NOMO-1 treated with dmso at 0.1 percent for 144 hours (cell line): ENCODE results near the gene C11orf91.
"Not testable (repeated sequence)": the region's sequence is repeated elsewhere in the genome, so short reads cannot be mapped to it uniquely, and the experiment has no call there.

Source experiments
- DNase-seq: peaks from one replicate; lab custom pipeline; 2025; ENCODE audit not compliant: unreplicated experiment; lab: John Stamatoyannopoulos, UW

C11orf91 gene

DNA sequence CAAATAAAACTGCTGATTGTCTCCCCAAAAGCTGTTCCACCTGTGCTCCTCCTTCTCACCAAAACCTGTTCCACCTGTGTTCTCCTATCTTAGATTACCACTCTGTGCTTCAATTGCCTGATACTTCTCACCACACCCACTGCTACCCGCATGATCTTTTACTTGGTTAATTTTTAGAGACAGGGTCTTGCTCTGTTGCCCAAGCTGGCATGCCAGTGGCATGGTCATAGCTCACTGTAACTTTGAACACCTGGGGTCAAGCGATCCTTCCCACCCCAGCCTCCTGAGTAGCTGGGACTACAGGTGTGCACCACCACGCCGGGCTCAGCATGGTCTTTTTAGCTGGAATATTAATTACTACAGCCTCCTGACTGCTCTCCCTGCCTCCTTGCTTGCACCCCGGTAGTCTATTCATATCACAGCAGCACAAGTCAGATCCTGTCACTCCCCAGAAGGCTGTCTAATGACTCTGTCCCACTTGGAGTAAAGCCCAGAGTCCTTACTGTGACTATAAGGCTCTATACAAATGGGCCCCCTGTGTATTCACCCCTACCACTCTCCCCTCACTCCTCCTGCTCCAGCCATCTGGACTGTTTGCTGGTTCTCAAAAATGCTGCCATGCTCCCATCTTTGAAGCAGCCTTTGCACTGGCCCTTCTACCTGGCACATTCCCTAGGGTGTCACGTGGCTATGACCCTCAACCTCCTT, 3.5 kb downstream of the C11orf91 start:
- DNase-seq = no peak

DNA sequence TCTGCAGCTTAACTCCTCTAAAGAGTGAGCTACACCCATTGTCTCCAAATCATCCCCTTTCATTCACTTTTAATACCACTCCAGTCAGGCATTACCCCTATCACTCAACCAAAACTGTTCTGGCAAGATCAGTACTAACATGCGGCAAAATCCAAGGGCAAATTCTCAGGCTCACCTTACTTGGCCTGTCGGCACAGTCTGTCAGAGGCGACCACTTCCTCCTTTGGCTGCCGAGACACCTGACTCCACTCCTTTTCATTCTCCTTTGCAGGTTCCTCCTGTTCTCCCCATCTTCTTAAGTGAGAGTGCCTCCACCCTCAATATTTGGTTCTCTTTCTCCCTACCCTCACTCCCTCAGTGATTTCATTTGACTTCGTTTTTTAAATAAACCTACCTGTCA, 4.2 kb downstream of the C11orf91 start:
- DNase-seq = no peak

DNA sequence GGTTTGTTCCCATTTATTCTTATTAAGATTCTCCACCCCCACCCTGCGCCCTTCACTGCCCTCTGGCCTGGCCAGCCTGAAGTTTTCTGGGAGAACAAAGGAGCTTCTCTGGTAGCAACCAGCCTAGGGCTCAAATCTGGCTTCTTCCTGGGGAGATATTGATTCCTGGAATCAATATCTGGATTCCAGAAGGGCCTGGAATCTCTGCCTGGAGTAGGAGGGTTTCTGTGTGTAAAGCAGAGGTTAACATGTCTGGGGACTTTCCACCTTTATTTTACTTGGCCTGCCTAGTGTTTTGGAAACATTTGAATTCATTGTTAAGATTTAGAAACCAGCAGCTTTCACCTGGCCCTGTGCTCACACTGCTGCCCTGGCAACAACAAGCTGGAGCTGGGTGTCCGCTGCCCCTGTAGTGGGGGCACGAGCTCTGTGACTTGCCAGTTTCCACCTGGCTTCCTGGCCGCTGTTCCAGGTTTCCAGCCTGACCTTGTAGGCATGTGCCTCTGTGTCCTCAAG, 5.5 kb downstream of the C11orf91 start:
- no peak for DNase-seq

DNA sequence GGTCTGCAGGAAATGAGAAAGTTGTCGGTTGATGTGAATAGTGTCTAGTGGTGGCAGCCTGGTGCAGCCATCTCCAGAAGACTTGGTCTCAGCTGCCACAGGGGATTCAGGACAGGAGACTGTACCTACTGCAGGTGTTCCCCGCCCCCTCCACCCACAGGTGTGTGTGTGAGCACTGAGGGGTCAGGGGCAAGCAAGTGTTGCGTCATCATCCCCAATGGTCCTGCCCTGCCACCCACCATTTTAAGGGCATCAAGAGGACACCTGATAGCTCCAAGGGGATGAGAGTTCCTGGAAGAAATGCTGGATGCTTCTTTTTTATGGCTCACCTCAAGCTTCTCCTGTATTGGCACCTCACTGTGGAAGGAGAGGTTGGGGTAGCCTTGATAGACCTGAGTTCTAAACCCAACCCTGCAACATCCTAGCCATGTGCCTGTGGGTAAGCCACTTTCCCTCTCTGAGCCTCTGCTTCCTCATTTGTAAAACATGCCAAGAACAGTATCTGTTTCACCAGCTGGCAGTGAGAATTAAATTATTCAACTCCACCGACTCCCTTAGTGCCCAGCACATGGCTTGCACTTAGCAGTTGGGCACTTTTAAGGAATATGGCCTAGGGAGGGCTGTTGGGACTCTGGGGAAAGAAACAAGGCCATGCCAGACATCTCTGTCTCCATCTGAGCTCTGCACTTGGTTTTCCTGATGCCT, 6.1 kb downstream of the C11orf91 start:
- no peak for DNase-seq

DNA sequence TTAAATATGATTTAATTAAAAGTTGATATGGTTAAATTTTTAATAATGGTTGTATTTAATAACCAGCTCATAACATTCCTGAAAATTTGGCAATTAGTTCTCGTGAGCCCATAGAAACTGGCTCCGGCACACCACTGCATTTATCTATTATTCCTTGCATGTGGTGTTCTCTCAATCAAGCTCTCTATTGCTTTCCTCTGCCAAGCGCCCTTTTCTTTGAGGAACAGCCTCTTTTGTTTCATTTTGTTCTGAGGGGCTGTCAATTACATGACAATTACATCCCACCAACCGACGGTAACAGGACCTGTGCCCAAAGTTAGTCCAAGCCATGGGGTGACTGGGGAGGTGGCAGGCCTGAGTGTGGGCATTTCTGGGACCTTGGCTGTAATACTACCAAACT, 8.1 kb downstream of the C11orf91 start:
- DNase-seq = no peak

DNA sequence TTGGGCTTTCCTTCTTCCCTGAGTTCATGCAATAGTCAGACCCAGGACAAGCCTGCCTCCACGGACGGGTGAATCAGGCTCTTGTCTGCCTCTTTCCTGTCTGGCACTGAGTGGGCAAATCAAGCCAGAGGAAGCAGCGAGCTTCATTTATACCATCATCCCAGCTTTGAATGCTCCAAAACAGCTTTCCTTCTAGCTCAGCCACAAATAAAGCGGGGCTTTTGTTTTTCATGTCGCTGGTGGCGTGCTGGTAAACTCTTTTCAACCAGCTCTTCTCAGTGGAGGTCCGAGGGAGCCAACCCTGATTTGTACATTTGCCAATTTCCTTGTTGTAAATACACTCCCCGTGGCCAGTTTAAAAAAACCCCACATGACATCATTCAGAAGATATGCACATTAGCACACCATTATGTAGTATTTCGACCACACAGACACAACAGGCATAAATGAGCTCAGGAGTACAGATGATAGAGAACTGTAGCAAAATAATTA, 8.6 kb downstream of the C11orf91 start:
- DNase-seq = no peak

DNA sequence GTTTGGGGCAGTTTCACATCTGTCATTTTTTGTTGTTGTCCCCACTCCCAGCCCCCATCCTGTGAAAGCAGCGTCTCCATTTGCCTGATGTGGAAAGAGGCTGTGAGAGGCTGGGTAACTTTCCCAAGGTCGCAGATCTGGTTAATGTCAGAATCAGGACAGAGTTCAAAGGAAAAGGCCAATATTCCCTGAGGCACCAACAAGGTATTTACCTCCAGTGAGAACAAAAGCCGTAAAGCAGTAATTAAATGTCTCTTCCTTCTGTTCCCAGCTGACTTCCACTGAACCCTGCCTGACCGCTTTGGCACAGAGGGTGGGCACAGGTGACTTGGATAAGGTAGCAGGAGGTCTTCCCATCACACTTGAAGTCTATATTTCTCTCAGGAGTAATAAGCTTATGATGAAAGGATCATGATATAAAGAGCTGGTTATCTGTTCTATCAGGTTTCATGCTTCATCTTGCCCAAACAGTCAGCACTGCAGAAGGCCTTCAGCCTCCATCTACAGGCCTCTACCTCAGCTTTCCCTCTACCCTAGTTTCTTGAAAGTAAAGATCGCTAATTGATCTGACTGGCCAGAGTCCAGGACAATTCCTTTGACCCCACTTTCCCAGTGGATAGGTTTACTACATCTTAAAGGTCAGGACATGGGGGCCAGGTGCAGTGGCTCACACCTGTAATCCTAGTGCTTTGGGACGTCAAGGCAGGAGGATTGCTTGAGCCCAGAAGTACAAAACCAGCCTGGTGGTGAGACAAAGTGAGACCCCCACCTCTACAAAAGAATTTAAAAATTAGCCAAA, 9.4 kb downstream of the C11orf91 start:
- DNase-seq = no peak

DNA sequence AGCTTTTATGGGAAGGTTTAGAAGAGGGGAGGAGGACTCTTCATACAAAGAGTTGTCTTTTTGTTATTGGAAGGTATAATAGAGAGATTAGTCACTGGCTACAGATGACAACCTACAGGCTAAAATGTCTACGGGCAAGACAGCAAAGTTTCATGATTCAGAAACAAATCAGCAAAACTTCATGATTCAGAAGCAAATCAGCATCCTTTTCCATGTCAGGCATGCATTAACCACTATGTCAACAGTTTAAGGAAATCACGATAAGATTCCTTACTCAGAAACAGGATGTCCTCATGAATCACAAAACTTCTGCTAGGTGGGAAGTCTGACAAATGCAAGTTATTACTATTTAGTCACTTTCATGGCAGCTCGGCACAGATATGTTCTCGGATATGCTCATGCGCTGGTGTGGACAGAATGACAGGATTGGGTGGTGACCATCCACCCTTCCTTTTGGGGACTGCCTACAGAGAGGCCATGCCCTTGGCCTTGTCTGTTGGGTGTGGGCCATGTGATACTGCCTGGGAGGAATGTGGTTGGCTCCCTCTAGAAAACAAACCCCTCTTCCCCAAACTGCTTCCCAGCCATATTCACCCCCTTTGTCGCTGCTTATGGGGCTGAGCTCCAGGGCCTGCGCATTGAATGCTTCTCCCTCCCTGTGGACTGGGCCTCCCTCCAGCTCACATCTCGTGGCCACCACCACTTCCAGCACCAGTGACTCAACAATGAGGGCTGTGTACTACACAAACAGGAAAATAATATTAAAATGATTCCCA, 10.1 kb downstream of the C11orf91 start:
- no peak for DNase-seq

DNA sequence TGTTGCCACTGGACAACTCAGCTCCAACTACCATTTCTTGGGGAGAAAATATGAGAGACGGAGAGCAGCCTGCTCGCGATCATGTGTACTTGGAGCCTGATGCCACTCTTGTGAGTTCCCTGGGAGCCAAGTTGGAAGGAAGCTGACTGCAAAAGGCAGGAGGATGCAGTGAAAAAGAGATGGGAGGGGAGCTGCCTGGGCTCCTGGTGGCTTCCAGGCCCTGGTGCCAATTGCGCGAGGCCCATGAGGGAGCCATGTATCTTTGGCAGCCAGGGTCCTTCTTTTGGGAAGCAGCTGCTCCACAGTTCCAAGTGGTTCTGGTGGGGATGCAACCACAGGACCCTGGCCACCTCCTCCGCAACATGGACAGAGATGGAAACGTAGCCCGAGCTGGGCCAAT, 11.1 kb downstream of the C11orf91 start:
- no peak for DNase-seq

DNA sequence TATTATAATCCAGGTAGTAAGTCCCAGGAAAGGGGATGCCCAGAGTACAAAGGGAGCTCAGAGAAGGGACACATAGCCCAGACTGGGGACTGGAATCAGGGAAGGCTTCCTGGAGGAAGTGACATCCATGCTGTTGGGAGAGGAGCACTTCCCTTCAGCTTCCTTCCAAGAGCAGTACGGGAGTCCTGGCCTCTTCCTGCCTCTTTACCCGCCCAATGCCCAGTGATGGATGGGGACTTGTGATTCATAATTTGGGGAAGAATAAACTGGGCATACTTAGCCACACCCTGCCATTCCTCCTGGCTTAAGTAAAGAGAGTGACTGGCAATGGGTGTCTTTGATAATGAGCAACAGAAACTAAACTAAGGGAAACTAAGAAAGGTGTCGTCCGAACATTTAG, 11.5 kb downstream of the C11orf91 start:
- DNase-seq = no peak

DNA sequence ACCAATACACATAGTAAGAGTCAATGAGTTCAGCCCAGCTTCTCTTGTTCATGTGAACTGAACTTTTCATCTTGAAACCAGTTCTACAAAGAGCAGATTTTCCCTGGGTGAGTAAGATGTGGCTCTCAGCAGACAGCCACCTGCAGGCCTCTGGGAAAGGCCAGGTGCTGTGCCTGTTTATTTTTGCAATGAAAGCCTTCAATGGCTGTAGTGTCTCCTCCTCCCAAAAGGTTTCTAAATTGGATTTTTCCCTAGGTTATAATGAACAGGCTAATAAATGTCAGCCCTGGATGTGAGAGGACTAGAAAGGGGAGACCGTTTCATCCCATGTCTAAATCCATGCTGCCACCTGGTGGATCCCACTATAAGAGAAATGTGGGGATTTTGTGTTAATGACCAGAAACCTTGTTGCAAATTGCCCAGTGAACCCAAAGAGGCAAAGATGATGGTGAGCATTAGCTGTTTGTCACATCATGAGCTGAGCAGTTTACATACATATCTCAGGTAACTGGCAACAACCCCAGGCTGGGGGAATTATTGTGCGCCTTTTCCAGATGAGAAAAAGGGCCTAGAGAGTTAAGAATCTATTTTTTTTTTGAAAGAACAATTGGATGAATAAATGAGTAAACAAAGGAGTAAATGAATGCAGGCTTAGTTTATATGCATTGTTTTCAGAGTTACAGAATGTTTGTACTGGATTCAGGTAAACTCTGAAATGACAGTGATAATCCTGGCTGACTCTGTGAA, 12.7 kb downstream of the C11orf91 start:
- no peak for DNase-seq

DNA sequence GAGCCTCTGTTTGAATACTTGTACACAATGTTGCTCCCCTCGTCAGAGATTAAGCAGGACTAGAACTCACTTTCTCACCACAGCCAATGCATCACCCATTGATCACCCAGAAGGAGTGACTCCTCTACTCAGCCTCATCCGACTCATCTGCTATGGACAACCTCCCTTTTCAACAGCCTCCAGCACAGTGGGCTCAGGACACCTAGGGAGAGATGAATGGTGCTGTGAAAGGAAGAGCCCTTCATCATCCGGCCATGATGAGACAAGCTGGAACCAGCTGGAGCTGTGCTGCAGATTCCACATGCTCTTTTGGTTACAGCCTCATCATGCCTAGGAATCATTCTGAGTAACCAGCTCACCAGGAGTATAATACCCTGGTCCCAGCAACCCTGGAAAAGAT, 15.5 kb downstream of the C11orf91 start:
- DNase-seq = no peak

DNA sequence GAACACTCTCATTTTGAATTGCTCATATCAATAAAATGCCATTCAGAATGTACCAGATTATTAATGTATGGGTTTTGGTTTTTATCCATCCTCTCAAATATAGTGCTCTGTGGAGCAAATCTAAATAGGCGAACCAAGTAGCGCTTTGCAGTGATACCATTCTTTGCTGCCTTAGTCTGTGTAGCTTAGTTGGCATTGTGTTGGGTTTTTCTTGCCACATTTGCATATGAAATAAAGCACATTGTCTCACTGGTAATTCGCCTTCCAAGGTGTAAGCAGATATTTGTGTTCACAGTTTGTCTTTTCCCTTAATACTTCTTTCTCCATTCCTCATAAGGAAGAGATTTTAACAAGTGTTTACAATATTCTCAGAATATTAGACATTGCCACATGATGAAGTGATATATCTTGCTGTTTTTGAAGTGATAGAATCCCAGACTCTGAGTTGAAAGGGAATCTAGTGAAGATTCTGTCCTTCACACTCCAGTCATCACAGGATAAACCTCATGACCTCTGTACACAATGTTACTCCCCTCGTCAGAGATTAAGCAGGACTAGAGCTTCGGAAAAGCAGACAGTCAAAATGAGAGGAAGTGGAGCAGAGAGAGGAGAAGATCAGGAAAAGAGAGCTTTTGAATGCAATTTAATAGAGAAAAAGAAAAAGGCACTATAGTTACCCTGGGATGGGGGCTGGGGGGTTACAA, 16.5 kb downstream of the C11orf91 start:
- no peak for DNase-seq

DNA sequence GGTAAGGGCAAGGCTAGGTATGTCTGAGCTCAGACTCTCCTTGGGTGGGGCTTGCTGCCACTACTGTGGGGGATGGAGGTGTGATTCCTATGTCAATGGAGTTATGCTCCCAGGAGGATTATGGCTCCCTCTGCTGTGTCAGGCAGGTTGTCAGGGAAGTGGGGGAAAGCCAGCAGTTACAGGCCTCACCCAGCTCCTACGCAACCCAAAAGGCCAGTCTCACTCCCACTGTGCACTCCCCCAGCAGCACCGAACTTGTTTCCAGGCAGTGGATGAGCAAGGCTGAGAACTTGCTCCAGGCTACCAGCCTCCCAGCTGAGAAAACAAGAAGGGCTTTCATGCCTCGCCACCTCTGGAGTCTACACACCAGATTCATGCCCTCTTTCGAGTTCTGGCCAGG, 18.2 kb downstream of the C11orf91 start:
- DNase-seq = no peak

DNA sequence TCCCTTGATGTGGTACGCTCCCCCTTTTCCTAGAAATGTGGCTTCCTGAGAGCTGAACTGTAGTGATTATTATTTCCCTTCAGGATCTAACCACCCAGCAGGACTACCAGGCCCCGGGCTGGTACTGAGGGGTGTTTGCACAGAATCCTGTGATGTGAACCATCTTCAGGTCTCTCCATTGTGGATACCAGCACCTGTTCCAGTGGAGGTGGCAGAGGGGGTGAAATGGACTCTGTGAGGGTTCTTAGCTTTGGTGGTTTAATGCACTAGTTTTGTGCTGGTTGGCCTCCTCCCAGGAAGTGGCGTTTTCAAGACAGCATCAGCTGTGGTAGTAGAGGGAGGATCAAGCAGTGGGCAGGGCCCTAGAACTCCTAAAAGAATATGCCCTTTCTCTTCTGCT, 18.6 kb downstream of the C11orf91 start:
- DNase-seq = no peak

DNA sequence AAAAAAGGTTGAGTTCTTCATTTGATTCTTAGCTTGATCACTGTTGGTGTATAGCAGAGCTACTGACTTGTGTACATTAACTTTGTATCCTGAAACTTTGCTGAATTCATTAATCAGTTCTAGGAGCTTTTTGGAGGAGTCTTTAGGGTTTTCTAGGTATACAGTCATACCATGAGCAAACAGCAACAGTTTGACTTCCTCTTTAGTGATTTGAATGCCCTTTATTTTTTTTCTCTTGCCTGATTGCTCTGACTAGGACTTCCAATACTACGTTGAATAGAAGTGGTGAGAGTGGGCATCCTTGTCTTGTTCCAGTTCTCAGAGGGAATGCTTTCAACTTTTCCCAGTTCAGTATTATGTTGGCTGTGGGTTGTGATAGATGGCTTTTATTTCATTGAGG, 22.0 kb downstream of the C11orf91 start:
- not testable (repeated sequence) for DNase-seq

DNA sequence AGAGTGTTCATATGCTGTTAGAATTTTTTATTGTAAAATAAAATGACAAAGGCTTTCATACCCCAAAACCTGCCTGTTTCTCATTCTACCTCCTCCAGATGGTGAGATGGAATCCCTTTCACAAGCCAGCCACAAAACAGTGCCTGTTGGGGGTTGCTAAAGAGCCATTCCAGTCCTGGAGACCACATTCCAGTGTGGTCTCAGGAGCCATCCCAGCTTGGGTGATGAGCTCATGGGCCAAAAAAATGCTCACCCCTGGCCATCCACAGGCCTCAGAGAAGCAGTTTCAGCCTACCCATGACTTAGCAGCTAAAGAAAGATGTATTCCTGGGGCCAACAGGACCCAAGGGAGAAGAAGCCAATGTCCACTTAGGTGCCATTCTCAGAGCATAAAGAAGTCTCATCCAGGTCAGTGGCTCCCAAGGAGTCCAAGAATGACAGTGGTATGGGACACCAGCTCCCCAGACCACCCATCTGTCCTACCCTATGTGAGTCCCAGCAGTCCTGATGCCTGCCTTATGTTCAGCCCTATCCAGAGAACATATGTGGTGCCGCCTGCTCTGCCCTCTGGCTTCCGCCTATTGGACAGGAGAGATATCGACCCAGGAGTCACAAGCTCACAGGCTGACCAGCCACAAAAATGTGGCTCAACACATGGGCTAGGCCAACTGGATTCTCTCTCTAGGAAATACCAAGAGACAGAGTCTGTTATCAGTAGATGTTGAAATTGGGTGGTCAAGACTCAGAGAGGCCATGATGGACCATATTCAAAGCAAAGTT, 26.4 kb downstream of the C11orf91 start:
- no peak for DNase-seq

DNA sequence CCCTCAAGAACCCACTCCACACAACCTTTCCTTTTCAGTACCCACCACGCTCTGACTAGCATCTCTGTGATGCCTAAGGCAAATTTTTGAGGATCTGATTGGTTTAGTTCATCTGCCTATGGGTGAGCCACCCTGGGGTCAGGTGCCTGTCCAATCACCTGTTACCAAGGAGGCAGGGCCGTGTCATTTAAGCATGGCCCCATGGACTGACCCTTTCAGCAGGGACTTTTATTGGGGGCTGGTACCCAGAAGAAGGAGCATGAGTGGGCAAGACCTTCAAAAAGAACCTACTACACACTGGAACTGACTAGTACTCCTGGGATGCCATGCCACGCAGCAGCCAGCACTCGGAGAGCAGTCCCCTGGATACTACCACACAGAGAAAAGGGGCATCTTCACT, 28.4 kb downstream of the C11orf91 start:
- DNase-seq = no peak
